LoVo (cell line): Measurements from ENCODE around the gene ITGB8.

Source experiments
- DNase-seq: peaks from one replicate; pipeline ENCODE4 v3.0.0-alpha.2; 2016; ENCODE audit warnings: low spot score

ITGB8 gene

DNA sequence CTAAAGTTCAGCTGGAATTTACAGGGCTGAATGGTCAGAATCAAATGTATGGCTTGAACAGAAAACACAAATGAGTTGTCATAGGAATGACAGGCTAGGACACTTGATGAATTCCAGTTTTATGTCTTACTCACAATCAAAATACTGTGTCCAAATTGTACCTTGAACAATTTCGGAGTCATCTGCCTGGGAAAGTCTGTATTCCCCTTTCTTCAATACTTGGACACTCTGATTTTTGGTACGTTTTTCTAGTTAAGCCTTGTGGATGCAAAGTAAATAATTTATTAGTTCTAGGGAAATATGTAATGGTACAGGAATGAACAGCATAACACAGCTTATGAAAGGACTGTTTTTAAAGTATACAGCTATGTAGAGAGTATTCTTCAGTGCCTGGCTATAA lies 100.4 kb downstream of the ITGB8 start:
- DNase-seq = no peak

DNA sequence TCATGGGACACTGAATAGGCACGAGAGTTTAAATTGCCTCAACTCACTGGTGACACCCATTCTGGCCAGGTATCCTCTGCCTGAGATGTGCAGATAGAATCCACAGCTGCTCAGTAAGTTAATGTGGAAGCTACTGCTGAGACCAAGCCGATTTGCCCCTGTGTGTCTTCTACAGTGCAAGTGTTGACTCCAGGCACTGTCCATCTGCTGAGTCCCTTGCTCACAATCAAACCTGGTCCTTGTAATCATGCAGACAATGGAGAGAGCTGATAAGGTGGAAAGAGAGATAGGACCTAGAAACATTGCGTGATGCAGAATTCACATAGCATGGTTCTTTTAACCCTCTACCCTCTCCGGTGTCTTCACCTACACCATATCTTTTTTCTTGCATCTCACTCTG lies 101.4 kb downstream of the ITGB8 start:
- no peak for DNase-seq

DNA sequence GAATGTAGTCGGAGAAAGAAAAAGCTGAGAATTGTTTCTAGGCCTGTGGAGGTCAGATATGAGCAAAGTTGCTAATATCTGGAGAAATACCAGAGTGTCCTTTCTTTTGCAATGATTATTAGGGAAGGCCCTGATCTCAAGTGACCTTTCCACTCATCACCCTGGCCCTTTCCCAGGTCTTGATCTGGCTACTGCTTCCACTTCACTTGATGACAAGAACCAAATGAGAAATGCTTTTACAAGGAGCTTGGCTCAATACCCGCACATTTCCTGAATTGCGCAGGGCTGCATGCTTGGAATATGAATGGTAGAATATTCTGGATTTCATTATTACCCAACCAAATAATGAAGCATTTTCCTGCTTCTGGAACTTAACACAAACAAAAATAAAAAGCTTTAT lies 104.6 kb downstream of the ITGB8 start:
- DNase-seq = no peak

DNA sequence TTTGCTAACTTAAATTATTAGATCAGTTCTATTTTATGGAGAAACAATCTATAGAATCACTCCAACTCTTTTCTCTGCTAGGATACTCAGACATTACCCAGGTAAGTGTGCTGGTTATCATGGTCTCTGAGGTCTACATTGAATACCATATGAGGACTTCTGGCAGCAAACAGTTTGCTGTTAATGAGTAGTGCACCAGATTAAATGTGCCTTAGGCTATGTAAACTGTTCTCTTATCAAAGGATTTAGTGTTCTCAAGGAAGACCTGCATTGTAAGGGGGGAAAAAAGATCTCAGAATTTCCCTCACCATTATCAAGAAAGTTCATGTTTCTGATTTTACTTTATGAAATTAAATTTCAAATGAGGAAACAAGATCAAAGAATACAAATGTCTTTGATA lies 107.5 kb downstream of the ITGB8 start:
- peak; percentile 20 for DNase-seq

DNA sequence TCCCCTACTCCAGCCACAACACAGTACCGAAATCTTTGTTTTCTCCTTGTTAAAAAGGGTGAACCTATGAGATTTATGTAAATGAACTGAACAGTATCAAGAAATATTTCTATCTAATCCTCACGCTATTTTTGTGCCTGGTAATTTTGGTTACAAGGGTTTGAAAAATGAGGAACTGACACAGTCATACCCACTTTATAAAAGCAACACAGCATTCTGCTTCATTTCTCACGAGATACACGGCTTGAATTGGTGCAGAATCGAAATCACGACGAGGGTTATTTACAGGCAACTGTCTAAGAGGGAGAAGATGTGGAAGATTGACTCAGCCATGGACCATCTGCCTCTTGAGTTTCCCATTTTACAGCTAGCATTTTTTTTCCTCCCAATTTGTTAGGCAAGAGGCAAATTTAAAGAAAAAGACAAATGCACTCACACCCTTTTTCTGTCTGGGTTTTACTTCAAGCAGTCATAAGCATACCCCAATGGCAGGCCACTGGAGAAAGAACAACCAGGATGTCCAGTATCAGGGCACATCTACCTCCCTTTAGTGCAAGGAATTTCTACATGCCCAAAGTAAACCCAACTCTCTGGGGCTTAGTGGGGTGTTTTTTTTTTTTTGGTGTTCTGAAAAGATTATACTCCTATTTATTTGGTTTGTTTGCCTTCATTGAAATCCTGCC lies 108.1 kb downstream of the ITGB8 start:
- no peak for DNase-seq

DNA sequence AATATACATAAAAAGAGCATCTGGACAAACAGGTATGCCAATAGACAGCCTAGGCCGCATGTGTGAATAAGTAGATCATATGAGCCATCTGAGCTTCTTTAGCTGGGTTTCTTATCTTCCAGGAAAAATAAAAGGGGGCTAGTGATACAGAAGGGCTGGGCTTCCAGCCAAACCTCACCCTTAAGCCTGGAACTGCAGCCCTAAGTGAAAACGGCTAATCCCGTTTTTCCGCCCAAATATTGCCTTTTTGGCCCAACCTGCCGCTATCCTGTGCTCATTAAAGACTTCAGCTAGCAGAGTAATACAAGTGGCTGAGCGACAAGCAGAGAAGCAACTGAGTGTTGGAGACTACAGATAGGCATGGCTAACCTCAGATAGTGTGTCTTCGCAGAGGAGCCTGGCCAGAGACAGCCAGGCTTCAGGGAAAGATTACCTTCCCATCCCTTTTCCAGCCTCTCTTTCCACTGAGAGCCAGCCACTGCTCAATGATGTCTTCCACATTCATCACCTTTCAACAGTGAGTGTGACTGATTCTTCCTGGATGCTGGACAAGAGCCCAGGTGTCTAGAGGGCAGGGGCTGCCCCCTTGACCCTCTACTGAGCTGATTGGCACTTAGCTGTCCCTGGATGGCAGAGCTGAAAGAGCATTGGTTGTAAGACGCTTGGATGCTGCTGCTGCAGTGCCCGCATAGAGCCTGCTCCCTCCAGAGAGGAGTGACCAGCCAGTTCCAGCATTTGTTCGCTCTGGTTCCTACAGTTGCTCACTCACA lies 108.9 kb downstream of the ITGB8 start:
- no peak for DNase-seq

DNA sequence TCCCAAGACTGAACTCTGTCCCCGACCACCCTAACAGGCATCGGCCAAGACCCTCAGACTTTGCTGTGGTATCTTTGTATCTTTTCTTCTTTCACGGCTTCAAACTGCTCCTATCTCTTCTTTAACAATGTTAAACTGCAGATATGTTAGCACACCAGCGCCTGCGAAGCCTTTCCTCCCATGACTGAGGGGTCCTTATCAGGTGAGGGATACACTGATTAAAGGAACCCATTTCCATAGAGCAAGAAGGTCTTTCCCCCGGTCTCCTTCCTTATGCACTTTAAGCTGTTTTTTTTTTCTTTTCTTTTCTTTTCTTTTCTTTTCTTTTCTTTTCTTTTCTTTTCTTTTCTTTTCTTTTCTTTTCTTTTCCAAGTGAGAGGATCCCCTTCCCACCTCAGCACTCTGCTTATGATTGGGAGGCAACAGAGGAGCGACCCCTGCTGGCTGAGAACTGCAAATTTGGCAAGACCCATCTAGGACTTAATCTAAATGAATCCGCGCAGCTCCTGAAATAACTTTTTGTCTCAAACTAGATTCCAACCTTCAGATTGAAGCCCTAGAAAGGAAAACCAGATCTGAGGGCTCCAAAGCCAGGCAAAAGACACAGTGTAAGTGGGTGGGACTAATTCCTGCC lies 109.9 kb downstream of the ITGB8 start:
- DNase-seq = no peak

DNA sequence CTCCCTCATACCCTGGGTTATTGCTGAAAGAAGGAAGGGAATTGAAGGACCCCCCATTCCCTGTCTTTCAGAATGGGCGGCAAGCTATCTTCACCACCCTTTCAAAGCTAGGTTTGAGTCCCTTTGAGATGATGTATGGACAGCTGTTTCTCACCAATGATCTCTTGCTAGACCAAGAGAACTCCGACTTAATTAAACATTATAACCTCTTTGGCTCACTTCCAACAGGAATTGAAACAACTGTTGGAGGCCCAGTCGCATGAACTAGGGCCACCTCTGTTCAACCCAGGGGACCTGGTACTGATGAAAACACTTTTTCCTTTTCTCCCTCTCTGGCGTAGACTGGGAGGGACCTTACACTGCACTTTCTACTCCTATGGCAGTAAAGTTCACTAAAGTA lies 110.6 kb downstream of the ITGB8 start:
- DNase-seq = no peak

DNA sequence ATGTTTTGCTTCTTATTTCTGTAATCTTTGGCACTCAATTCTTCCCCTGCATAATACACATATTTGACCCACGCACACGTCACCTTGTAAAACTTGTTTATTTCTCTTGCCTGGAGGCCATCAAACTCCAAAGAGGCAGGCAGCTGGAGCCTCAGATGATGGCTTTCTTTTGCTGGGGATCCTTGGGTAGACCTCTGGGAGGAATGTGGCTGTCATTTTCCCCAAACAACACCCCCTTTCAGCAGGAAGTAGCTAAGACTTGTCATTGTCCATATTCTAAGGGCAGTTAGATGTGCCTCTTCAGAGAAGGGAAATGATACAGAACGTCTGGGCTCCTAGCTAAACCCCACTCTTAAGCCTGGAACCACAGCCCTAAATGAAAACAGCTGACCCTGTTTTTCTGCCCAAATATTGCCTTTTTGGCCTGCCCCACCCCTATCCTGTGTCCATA lies 111.3 kb downstream of the ITGB8 start:
- DNase-seq = no peak

DNA sequence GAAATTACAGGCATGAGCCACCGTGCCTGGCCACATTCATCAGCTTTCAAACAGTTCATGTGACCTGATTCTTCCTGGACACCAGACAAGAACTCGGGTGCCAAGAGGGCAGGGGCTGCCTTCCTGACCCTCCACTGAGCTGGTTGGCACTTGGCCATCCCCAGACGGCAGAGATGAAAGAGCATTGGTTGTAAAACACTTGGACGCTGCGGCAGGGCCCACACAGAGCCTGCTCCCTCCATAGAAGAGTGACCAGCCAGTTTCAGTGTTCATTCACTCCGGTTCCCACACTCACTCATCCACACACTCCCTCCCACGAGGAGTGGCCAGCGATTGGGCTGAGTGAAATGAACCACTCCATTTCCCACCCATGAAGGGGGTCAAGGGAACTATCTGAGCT lies 112.3 kb downstream of the ITGB8 start:
- no peak for DNase-seq

DNA sequence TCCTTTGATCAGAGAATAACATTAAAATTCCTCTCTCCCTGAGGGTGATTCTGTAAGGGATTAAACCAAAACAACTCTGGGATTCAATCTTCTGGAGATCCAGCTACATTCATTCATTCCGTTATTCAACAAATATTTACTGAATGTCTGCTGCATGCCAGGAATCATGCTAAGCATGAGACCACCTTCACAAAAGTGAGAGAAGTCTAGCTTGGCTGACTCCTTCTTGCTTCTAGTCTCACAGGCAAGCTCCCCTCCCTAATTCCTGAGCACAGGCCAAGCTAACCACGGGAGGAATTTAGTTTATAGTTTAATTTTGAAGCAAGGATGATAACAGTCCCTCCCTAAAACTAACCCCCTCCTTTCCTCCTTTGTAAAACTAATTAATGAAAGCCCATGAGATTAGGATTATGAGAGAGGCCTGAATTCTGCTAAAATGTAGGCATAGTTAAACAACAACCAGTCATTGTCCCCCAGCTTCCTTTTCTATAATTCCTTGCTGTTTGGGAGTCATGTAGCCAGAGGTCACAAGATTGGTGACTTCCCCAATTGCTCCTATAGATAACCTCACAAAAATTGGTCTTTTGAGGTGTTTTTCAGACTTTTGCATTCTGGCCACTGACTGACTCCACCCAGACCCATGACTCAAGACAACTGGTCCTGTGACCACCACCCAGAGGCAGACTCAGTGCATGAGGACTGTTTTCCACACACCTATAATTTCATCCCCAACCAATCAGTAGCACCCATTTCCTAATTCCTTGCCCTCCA lies 113.5 kb downstream of the ITGB8 start:
- DNase-seq = no peak

DNA sequence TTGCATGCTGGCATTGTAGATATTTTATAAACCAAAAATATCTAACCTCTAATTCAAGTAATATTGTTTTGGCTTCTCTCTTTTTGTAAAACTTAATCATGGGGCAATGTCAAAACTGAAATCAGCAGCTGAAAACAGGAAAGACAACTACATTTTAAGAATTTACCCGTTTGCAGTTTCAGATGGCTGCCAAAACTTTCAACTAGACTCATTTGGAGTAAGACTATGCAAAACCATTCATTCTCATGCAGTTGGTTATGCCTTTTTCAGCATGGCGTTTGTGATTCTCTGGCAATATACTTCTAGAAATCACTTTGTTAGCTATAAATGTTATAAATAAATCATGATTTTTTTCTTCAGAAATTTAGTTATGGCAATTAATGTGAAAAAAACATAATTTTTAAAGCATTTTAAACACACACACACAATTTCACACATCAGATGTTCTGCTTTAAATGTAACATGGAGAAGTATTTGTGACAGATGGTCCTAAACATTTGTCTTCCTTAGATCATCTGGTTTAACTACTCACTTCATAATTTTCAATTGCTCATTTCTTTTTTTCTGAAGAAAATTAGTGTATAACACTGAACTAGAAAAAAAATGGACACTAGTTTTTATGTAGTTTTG lies 116.4 kb downstream of the ITGB8 start:
- DNase-seq = no peak

DNA sequence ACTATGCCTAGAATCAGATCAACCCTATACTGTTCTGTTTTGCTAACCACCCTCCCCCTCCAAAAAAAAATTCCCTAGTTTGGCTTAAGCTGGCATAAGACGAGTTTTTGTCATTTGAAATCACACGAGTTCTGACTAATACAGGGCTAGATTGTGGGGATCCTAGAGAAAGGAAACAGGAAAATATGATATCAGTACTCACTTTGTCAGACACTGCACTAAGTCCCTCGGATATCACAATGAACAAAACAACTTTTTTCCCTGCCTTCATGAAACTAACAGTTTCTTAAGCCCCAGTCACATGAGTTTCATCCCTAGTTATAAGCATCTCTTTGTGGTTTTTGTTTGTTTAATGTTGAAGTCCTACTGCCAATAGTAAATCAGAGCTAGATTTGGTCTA lies 118.5 kb downstream of the ITGB8 start:
- DNase-seq = no peak

DNA sequence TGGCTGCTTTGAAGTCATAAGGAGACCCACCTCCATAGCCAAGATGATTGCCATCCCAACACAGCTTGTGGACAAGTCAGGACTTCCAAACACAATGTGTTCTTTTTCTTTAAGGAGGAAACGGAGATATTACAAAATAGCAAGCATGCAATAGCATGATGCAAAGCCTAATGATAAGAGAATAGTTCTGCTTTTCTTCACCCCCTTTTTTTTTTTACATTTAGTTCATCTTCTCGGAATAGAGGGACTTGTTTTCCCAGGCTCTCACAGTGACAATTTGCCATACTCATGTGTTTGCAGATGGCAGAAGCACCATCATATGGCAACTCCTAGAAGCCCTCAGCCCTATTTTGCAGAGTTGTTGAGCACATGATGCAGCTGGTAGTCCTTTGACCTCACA lies 119.8 kb downstream of the ITGB8 start:
- DNase-seq = no peak

DNA sequence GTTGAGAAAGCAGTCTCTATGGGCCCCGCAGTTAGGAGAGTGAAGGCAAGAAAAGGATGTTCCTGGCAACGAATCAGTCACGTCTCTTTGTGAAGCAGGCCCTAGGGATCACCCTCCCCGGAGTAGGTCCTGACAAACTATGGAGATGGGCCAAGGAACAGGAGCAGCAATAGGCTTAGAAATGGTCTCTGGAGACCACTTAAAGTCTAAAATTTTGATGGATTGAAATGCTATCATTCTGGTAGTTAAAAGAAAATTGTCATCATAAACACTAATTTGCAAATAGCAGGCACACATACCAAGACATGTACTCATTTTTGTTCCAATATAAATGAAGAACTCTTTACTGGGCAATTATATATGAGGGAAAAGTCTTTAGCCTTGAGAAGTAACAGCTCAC lies 123.5 kb downstream of the ITGB8 start:
- DNase-seq = no peak

DNA sequence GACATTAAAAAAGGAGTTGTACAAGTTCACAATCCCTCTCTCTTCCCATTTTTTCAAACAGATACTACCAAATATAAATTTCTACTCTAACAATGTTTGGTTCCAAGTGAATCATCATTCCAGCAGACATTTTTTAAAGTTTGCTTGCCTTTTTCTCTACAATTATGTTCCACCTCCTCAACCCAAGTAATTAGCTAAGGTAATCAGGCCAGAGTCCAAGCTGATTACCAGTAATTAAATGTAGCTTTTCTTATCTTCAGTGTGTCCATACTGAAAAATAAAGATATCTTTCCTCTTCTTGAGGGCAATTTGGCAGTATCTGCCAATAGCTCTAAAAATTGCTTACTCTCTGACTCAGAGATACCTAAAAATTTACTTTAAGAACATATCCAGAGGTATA lies 126.0 kb downstream of the ITGB8 start:
- no peak for DNase-seq

DNA sequence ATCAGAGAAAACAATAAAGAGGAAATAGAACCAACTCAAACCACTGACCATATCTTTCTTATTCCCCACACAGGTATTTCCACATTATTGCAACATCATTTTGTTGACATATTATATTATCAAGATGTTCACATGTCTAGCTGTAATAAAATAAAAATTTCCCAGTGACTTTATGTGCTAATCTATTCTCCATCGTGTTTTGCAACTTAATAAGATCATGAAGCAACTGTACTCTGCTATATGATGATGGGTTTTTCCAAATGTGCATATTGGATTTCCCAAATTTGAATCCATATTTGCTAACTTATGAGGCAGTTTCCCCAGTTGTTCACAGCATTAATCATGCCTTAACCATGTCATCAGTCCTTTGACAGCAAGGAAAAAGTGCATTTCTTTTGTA lies 127.8 kb downstream of the ITGB8 start:
- DNase-seq = no peak

DNA sequence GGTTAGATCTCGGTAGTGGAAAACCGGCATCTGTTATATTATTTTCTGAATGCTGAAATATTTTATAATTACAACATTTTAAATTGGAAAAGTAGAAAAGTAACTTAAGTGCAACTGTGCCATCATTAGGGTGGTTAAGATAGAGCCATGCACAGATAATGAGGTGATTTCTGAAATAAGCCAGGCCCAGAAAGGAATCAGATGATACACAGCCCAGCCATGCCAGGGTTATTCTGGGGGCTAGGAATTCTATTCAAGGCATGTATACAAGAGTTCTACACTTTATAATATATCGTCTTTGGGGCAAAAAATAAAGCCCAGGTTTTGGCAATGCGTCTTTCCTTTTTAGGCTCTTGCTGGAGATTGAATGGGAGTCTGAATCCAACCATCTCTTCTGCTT lies 128.7 kb downstream of the ITGB8 start:
- no peak for DNase-seq

DNA sequence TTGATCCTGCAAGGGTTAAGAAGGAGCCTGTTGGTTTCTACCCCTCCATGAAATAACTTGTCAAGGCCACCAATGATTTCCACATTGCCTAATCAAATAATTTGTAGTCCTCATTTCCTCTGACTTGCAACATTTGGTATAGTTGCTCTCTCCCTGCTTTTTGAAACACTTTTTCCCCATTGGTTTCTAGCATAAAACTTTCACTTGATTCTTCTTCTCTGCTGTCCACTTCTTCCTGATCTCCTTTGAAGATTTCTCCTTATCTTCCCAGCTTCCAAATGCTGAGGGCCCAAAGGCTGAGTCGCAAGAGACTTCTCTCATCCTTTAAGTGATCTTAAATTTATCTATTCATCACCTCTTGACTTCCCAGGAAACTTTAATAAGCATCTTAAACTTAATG lies 134.2 kb downstream of the ITGB8 start:
- DNase-seq = no peak
